Gastroesophageal sphincter (tissue), 4 donors: Measurements from ENCODE around the gene ZNF185. TPM values are rescaled to one million over a fixed set of nuclear protein-coding genes. Genes with fewer than 3 reads are reported as not detected.

ENCODE experiments used
- ATAC-seq: fragments of 150-250 bp; one replicate; pipeline ENCODE4 v1.9.1; 2016; ENCODE audit warnings: mild to moderate bottlenecking, moderate library complexity
- H3K27ac ChIP-seq, 4 donors: fragments of 200-600 bp; sonication (generic) in 3 of 4; 1 replicate in 3 of 4; 2 replicates in 1 of 4; pipeline ENCODE4 v1.5.1; 2016 to 2019
- H3K27me3 ChIP-seq: fragments of 200-600 bp; sonication (generic); one replicate; pipeline ENCODE4 v1.5.1; 2019
- H3K36me3 ChIP-seq, 2 donors: fragments of 200-600 bp; sonication (generic); one replicate each; pipeline ENCODE4 v1.5.1; 2019; ENCODE audit warnings: control low read depth in 1 of 2
- H3K4me1 ChIP-seq, 3 donors: fragments of 200-600 bp; sonication (generic); 1 replicate in 2 of 3; 2 replicates in 1 of 3; pipeline ENCODE4 v1.5.1; 2016 to 2019; ENCODE audit warnings: control low read depth in 2 of 3
- H3K4me3 ChIP-seq, 2 donors: fragments of 200-600 bp; sonication (generic); one replicate each; pipeline ENCODE4 v1.5.1; 2019; ENCODE audit warnings: mild to moderate bottlenecking in 1 of 2, moderate library complexity in 1 of 2
- H3K9me3 ChIP-seq, 3 donors: fragments of 200-600 bp; sonication (generic); one replicate each; pipeline ENCODE4 v1.5.1; 2017 to 2019; ENCODE audit warnings: control low read depth in 2 of 3
- EP300 ChIP-seq: sonication (generic); formaldehyde crosslinking; IDR thresholded peaks from one replicate; pipeline ENCODE4 v1.6.1; 2017; ENCODE audit warnings: antibody characterized with exemption, mild to moderate bottlenecking
- POLR2A ChIP-seq, 2 donors: fragments of 450-650 bp; IDR thresholded peaks; one replicate each; pipeline ENCODE4 v1.6.1; 2017; ENCODE audit warnings: antibody characterized with exemption in 2 of 2, mild to moderate bottlenecking in 2 of 2, moderate library complexity in 1 of 2
- POLR2AphosphoS5 ChIP-seq: sonication (generic); formaldehyde crosslinking; IDR thresholded peaks from one replicate; pipeline ENCODE4 v1.6.1; 2017; ENCODE audit warnings: antibody characterized with exemption
- WGBS, 2 donors: methylation state at CpG; one replicate each; pipeline ENCODE4 v1.1.5; 2018; ENCODE audit warnings: low coverage in 1 of 2; 5-methylcytosine and 5-hydroxymethylcytosine counted together
- total RNA-seq, 4 donors: library from RNA; depleted of rRNA; stranded (reverse); fragments of >200 nt; gene quantifications; one replicate each; pipeline ENCODE4 v1.1.0, GENCODE V29; 2016
- TF ChIP-seq, protein P1 (sequence below), 4 experiments: fragments of 200-600 bp in 2 of 4; fragments of 450-650 bp in 2 of 4; sonication (generic) in 1 of 4; IDR thresholded peaks; one replicate each; pipeline ENCODE4 v1.5.1; 2017 to 2019; ENCODE audit warnings: antibody characterized with exemption in 4 of 4, mild to moderate bottlenecking in 2 of 4, moderate library complexity in 2 of 4

The ZNF185 gene
- total RNA-seq, 4 donors from 2014 or later: 2.7 to 13.7 (median 3.6) TPM

DNA sequence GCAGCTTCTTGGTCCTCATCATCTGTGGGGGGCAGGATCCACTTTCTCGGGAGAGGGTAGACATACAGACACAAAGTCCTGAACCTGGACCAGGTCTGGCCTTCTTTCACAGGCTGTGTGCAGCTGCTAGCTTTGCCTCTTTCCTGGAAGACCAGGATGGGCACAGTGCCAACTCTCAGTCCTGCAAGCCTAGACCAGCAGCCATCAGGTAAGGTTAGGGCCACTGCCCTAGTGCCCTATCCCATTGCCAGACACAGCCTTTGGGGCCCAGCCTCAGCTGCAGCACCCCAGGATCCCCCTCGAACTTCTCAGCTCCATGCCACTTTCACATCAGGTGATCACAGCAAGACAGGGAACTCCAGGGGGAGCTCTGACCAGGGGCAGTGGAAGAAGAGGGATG lies 38.4 kb downstream of the ZNF185 start:
- H3K27ac ChIP-seq: no peak overlapping the region
- no peaks in the 10 kb centered on the region for H3K27me3 ChIP-seq
- no CpG with 5 or more reads among the region's 2 CpGs for WGBS, 2 donors
- H3K9me3 ChIP-seq: no peaks in the 10 kb centered on the region
- no peak for ATAC-seq
- H3K4me1 ChIP-seq: peaks cover 0 to 5% (median 0%) of the 10 kb centered on the region in 3 donors
- H3K4me3 ChIP-seq: no peak overlapping the region
- no peaks in the 10 kb centered on the region for H3K36me3 ChIP-seq
- TF ChIP-seq POLR2A (IDR thresholded peaks at IDR 0.05): no peak

DNA sequence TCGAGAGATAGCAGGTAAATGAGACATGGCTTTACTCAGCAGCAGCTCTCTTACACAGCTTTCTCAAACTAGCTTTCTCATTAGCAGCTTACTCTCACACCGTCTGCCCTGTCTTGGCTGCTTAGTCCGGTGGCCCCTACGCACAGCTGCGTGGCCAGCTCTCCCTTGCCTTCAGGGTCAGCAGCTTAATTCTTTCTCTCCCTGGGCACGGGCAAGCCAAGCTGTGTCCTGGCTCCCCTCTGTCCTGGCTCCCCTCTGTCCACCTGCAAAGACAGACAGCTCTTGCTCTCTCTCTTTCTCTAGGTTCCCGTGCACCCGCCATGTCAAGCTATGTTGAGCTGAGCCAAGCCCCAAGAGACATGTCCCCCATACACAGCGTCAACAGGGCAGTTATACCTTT lies 39.4 kb downstream of the ZNF185 start:
- WGBS, 2 donors: 80% methylated on average over 5 of the region's 9 CpGs; no CpG with 5 or more reads in 1 of the 2 donors
- H3K27me3 ChIP-seq: no peaks in the 10 kb centered on the region
- TF ChIP-seq POLR2AphosphoS5 (no peak), POLR2A (IDR thresholded peaks at IDR 0.05) (no peak)
- TF ChIP-seq, protein P1, sequence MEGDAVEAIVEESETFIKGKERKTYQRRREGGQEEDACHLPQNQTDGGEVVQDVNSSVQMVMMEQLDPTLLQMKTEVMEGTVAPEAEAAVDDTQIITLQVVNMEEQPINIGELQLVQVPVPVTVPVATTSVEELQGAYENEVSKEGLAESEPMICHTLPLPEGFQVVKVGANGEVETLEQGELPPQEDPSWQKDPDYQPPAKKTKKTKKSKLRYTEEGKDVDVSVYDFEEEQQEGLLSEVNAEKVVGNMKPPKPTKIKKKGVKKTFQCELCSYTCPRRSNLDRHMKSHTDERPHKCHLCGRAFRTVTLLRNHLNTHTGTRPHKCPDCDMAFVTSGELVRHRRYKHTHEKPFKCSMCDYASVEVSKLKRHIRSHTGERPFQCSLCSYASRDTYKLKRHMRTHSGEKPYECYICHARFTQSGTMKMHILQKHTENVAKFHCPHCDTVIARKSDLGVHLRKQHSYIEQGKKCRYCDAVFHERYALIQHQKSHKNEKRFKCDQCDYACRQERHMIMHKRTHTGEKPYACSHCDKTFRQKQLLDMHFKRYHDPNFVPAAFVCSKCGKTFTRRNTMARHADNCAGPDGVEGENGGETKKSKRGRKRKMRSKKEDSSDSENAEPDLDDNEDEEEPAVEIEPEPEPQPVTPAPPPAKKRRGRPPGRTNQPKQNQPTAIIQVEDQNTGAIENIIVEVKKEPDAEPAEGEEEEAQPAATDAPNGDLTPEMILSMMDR (IDR thresholded peaks at IDR 0.05): no peak
- no peak for ATAC-seq
- peaks cover 0 to 9% (median 0%) of the 10 kb centered on the region in 3 donors for H3K4me1 ChIP-seq
- H3K4me3 ChIP-seq: no peak overlapping the region
- H3K27ac ChIP-seq: no peak overlapping the region
- H3K9me3 ChIP-seq: no peaks in the 10 kb centered on the region
- no peaks in the 10 kb centered on the region for H3K36me3 ChIP-seq

DNA sequence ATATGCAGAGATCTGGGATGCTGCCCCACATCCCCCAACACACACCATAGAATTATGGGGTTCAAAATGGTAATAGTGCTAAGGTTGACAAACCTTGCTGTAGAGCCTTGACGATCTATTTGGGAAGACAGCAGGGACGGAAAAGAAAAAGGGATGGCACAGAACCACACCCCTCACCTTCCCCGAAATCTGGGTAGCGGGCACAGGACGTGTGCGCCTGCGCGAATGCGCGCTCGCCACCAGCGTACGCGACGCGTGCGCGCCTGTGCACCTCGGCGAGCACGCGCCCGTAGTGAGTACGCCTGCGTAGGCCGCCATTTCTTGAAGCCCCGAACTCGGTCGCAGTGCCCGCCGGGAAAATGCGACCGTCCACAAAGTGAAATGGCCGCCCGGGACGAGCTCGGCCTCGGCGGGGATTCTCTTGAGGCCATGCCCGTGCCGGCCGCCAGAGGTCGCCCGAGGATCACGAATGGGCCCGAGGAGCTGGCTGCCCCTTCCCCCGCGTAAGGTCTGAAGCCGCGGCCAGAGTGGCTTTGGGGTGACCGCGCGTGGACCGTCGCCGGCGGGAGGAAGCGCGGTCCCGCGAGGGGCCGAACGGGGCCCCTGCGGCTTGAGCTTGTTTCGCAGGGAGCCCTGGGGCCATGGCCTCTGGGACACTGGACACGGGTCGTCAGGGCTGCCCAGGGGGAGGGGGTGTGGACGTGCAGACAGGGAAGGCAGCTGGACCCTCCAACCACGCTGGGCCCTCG lies 43.6 kb downstream of the ZNF185 start:
- Histone ChIP-seq H3K4me3 (peak overlapping the region; percentile 57 to 63), H3K27ac (peak overlapping the region; percentile 71 to 90 (median 86)), H3K27me3 (no peaks in the 10 kb centered on the region), H3K9me3 (no peaks in the 10 kb centered on the region), H3K36me3 (no peaks in the 10 kb centered on the region), H3K4me1 (peaks cover 0 to 12% (median 0%) of the 10 kb centered on the region in 3 donors)
- ATAC-seq: peak; percentile 97
- TF ChIP-seq POLR2AphosphoS5 (no peak), POLR2A (IDR thresholded peaks at IDR 0.05) (no peak), EP300 (no peak)
- TF ChIP-seq, protein P1 (IDR thresholded peaks at IDR 0.05): peak; percentile 56 to 92 (median 88)
- WGBS, 2 donors: 0 to 29% methylated on average over 4 of the region's 70 CpGs

DNA sequence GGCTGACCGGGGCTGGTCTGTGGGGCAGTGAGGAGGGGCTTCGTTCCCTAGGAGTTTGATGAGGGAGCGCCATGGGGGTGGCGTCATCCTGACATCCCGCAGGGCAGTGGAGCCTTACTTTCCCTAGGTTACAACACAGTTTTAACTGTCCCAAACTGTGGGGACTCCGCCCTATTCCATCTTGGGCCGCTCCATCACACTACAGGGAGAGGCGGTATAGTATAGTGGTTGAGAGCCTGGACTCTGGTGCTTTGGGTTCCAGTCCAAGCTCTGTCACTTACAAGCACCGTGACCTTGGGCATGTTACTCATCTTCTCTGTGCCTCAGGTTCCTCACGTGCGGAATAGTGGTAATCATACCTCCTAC lies 44.2 kb downstream of the ZNF185 start:
- peak; percentile 37 for ATAC-seq
- no peak for TF ChIP-seq POLR2A (IDR thresholded peaks at IDR 0.05)
- TF ChIP-seq, protein P1 (IDR thresholded peaks at IDR 0.05): no peak
- TF ChIP-seq EP300: no peak
- no peak for TF ChIP-seq POLR2AphosphoS5
- WGBS, 2 donors: 67 to 70% methylated on average over 3 to 5 of the region's 11 CpGs
- Histone ChIP-seq H3K4me3 (peak overlapping the region; percentile 57 to 63), H3K36me3 (peaks cover 0 to under 1% of the 10 kb centered on the region in 2 donors), H3K27me3 (no peaks in the 10 kb centered on the region), H3K27ac (peak overlapping the region; percentile 71 to 90 (median 86)), H3K4me1 (peaks cover 0 to 12% (median 0%) of the 10 kb centered on the region in 3 donors), H3K9me3 (no peaks in the 10 kb centered on the region)

DNA sequence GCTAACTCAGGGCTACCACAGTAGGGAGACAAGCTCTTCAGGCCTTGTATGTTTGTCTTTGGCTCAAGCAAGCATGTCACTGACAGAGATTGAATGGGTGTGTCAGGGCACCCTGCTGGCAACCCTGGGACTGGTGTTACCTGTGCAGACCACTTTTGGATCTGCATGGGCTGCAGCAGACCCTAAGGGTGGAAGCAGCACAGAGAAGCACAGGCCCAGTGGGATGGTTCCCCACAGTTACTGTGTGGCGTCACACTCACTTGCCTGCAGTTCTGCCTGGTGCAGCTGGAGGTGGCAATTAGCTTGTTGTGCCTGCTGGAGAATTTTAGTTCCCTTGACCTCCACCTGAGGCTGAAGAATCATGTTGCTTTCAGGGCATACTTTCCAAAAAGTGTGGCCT lies 46.0 kb downstream of the ZNF185 start:
- Histone ChIP-seq H3K9me3 (no peaks in the 10 kb centered on the region), H3K36me3 (peaks cover 0 to 5% of the 10 kb centered on the region in 2 donors), H3K4me3 (no peak overlapping the region), H3K4me1 (peaks cover 0 to 12% (median 0%) of the 10 kb centered on the region in 3 donors), H3K27me3 (no peaks in the 10 kb centered on the region), H3K27ac (no peak overlapping the region)
- ATAC-seq: no peak
- TF ChIP-seq POLR2AphosphoS5: no peak
- TF ChIP-seq EP300: no peak
- no peak for TF ChIP-seq POLR2A (IDR thresholded peaks at IDR 0.05)
- TF ChIP-seq, protein P1 (IDR thresholded peaks at IDR 0.05): no peak
- WGBS, 2 donors: no CpG with 5 or more reads among the region's 1 CpG
